BE2C (cell line): ENCODE results near the gene ULK4.
A peak's percentile ranks its signal among the peaks of the same experiment; 100 is the strongest.

Source experiments
- DNase-seq: peaks from one replicate; pipeline ENCODE4 v3.0.0-alpha.2; 2020
- H3K27me3 ChIP-seq: fragments of 250-450 bp; sonication (Bioruptor Pico); 2 replicates; pipeline ENCODE4 v1.5.1; 2020; ENCODE audit warnings: mild to moderate bottlenecking
- H3K36me3 ChIP-seq: fragments of 250-450 bp; sonication (Bioruptor Pico); 2 replicates; pipeline ENCODE4 v1.5.1; 2020; ENCODE audit warnings: mild to moderate bottlenecking
- H3K4me1 ChIP-seq: fragments of 250-450 bp; sonication (Bioruptor Pico); 2 replicates; pipeline ENCODE4 v1.5.1; 2020
- H3K4me3 ChIP-seq: 2 replicates; pipeline ENCODE4 v1.5.1; 2011; ENCODE audit warnings: low read depth, low read length
- H3K9me3 ChIP-seq: fragments of 250-450 bp; sonication (Bioruptor Pico); 2 replicates; pipeline ENCODE4 v1.5.1; 2020
- TF ChIP-seq, protein P1 (sequence below): IDR thresholded peaks from 2 replicates; pipeline ENCODE4 v1.5.1; 2012; ENCODE audit warnings: mild to moderate bottlenecking, low read depth, low read length

Gene ULK4

DNA sequence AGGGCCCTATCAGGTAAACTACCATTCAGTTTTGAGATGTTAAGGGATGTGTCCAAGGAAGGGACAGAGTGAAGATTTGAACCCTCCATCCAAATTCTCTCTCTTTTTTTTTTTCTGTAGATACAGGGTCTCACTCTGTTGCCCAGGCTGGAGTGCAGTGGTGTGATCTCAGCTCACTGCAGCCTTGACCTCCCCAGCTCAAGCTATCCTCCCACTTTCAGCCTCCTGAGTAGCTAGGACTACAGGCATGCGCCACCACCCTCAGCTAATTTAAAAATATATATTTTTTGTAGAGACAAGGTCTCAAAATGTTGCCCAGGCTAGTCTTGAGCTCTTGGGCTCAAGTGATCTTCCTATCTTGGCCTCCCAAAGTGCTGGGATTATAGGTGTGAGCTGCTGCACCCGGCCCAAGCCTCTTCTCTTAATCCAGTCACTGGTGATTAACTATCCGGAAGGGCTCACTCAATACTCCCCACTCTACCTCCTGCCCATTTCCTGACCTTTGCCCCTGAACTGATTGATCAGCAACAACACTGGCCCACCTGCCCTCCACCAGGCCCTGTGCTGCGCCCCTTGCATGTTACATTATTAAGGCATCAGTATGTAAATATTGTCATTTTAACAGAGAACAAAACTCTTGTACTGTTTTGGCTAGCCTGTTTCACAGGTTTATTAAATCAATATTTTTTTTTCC lies 597.9 kb downstream of the ULK4 start:
- DNase-seq, result no peak
- peaks cover 15% of the 10 kb centered on the region for H3K4me1 ChIP-seq
- TF ChIP-seq, protein P1, sequence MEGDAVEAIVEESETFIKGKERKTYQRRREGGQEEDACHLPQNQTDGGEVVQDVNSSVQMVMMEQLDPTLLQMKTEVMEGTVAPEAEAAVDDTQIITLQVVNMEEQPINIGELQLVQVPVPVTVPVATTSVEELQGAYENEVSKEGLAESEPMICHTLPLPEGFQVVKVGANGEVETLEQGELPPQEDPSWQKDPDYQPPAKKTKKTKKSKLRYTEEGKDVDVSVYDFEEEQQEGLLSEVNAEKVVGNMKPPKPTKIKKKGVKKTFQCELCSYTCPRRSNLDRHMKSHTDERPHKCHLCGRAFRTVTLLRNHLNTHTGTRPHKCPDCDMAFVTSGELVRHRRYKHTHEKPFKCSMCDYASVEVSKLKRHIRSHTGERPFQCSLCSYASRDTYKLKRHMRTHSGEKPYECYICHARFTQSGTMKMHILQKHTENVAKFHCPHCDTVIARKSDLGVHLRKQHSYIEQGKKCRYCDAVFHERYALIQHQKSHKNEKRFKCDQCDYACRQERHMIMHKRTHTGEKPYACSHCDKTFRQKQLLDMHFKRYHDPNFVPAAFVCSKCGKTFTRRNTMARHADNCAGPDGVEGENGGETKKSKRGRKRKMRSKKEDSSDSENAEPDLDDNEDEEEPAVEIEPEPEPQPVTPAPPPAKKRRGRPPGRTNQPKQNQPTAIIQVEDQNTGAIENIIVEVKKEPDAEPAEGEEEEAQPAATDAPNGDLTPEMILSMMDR, result no peak
- no peaks in the 10 kb centered on the region for H3K9me3 ChIP-seq
- H3K36me3 ChIP-seq, result no peaks in the 10 kb centered on the region
- no peaks in the 10 kb centered on the region for H3K27me3 ChIP-seq
- H3K4me3 ChIP-seq, result no peak overlapping the region

DNA sequence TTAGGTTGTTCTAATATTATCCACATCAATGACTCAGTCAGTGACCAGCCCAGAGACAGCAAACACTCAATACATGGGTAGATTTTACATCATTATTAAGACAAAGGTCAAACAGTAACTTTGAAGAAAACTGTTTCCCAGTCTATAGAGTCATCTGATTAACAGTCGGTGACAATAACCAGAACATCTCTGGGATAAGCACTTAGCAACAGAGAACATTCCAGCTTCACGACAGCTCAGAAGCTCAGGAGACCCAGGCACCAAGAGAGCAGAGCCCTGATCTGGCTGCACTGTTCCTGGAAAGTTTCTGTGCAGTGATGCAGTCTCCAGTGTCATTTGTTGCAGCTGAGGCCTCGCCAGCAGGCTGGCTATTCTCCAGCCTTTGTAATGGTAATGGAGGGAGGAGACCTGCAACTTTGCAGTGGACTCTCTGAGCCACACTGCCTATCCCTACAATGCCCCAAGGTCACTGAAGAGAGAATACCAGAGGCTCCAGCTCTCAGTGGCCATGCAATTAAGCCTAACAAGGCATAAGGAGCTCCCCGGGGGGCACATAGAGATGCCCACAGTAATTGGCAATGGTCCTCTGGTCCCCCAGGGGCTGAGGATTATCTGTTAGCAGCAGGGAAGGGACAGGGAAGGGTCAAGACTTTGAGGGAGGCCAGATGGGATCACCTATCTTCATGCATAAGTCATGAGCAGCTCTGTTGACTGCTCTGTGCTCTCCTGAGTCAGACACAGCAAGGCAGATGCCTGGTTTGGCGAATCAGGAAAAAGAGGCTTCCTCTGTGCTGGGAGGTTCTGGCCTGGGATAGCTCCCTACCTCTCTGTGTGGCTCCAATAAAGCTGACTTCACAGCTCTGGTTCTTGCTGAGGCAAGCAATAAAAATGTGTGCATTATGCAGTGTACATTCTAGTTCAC lies 599.0 kb downstream of the ULK4 start:
- Histone ChIP-seq H3K27me3 (no peaks in the 10 kb centered on the region), H3K4me3 (no peak overlapping the region), H3K36me3 (no peaks in the 10 kb centered on the region), H3K4me1 (peaks cover 15% of the 10 kb centered on the region), H3K9me3 (no peaks in the 10 kb centered on the region)
- peak; percentile 73 for DNase-seq
- TF ChIP-seq, protein P1, result no peak

DNA sequence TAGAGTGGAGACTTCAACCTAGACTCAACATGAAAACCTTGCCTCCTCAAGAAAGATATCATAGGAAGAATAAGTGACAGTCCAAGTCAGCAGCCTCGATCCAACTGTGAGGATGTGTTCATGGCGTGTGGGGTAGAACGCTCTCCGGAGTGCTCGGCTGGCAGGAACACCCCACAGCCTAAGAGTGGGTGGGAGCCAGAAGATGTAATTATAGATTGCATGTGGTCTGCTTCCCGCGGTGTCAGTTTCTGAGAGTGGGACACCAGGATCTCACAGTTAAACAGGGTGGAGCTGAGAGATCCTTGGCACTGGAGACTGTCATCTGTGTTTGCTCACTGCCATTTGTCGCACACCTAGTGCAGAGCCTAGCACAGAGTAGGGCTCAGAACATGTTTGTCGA lies 604.6 kb downstream of the ULK4 start:
- TF ChIP-seq, protein P1, result no peak
- DNase-seq, result no peak

DNA sequence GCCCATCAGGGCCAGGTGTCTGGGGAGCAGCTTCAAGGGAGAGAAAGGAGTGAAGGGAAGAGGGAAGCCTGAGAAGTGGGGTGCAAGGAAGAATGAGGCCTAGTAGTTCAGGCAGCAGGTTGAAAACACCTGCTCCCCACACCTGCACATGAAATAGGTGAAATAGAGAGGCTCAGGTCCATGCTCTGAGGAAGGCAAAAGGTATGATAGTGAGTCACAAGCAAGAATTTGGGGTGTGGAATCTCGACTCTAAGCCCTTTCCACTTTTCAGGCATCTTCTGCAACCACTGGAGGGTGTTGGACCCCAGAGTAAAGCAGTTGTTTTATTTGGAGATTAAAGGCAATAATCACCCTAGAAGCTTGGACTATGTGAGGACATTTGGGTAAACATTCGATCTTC lies 605.1 kb downstream of the ULK4 start:
- Histone ChIP-seq H3K27me3 (no peaks in the 10 kb centered on the region), H3K4me1 (peaks cover under 1% of the 10 kb centered on the region), H3K9me3 (no peaks in the 10 kb centered on the region), H3K4me3 (no peak overlapping the region), H3K36me3 (no peaks in the 10 kb centered on the region)
- no peak for DNase-seq
- TF ChIP-seq, protein P1, result no peak

More for the DNA sequence above, 604.6 kb downstream of the ULK4 start:
- H3K9me3 ChIP-seq, result no peaks in the 10 kb centered on the region
- peaks cover 4% of the 10 kb centered on the region for H3K4me1 ChIP-seq
- H3K4me3 ChIP-seq, result no peak overlapping the region
- H3K27me3 ChIP-seq, result no peaks in the 10 kb centered on the region
- no peaks in the 10 kb centered on the region for H3K36me3 ChIP-seq

DNA sequence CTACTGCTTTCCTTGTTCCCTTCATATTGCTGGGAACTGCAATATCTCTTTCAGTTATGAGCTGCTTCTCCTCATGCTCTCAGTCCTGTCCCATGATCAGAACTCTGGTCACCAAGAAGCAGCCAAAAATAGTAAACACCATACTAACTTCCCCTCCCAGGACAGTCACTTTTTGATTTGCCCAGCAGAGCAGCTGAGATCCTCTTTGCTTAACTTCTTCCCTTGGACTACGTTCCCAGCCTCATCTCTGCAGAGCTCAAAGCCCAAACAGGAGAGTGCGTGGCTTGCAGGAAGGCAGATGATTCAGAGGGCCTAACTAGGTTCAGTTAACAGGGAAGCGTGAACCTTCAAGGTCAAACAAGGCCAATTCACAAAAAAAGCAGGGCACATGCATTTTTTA lies 609.4 kb downstream of the ULK4 start:
- Histone ChIP-seq H3K27me3 (no peaks in the 10 kb centered on the region), H3K4me1 (no peaks in the 10 kb centered on the region; the same call in 1 of the 2 replicates), H3K4me3 (no peak overlapping the region), H3K36me3 (no peaks in the 10 kb centered on the region), H3K9me3 (no peaks in the 10 kb centered on the region)
- TF ChIP-seq, protein P1, result no peak
- no peak for DNase-seq

DNA sequence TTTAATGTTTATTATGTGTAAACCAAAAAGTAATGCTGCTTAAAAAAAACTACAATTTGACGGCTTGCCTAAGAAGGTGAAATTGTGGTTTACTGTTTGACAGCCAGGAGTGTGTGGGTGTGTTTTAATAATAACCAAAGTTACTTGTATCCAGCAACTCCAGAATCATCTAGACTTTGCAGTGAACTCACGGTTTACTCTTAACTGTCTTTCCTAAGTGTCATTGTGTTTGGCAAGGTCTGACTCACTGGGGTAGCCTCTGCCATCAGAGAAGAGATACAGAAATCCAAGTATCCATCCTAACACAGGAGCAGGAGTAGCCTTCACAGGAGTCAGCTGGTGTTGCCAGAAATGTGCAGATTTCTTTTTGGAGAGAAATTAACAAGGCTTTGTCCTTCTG lies 611.5 kb downstream of the ULK4 start:
- Histone ChIP-seq H3K4me3 (no peak overlapping the region), H3K4me1 (no peaks in the 10 kb centered on the region), H3K36me3 (no peaks in the 10 kb centered on the region), H3K9me3 (no peaks in the 10 kb centered on the region), H3K27me3 (no peaks in the 10 kb centered on the region)
- TF ChIP-seq, protein P1, result no peak
- DNase-seq, result no peak
